ENCODE data around the gene BCO2.

BCO2 gene

DNA sequence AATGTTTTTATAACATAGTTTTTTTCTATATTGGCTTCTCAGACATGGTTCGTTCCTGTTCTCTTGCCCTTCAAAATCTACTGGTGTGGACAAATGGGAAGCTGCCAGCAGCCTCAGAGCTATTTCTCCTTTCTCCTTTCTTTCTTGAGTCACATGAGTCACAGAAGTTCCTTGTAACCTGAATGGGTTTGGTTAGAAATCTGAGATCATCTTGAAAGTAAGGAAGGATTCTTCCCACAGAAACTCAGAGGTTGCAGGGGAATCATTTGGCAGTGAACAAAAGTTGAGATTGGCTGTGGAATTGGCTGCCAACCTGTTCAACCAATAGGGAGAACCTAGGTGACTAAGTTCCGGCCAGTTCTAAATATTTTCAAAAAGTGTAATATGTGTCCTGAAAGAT lies 72.9 kb downstream of the BCO2 start:
- no peak for DNase-seq (ENCODE audit: low read depth in 2 of 2)

GRCh38 chr11:112249871-112250610 lies 74.7 kb downstream of the BCO2 start:
- DNase-seq (ENCODE audit: low read depth in 2 of 2), result no peak

DNA sequence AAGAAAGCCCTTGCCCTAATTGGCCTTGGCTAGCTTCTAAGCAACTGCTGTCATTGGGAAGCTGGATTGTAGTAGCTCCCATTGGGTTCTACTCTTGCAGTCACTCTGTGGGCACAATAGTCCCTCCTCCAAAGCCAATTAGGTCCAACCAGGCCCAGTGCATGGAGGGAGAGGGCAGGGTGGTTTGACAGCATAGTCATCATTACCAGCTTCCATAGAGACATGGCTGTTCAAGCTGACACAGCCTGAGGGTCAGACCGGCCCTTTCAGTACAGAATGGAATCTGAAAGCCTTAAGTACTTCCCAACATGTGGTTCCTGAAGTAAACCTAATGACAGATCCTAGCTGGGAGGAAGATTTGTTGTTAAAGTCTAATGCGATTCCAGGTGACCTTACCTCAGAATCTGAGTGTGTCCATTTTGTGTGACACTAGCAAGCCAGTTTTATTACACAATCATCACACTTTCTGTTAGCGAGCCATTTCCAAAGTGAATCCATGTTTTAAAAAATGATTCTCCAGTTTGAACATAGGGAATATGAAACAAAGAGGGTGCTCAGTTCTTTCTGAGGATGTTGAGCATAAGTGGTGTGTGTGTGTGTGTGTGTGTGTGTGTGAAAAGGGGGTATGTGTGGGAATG lies 78.4 kb downstream of the BCO2 start:
- no peak for DNase-seq (ENCODE audit: low read depth in 2 of 2)

DNA sequence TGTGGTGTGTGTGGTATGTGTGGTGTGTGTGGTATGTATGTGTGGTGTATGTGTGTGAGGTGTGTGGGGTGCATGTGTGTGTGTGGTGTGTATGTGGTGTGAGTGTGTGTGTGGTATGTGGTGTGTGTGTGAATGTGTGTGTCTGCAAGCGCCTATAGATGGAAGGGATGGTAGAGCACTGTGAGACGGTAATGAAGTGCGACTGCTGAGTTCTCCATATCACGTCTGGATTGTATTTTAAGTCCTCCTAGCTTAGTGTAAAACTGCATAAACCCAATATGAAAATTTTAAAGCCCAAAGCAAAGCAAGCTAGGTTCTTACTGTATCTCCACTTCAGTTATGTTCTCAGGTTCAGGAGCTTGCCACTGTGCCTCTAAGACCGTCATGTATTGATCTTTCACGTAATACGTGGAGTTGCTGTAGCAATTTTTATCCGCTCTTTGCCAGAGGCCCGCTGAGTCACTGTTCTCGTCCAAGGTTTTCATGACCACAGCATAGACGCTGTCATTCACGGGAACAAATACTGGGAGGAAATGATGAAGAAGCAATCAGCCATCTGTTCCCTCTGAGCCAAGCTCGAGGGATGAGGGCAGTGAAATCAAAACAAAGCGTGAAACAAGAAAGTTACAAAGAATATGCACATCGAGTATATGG lies 79.9 kb downstream of the BCO2 start:
- no peak for DNase-seq (ENCODE audit: low read depth in 2 of 2)

DNA sequence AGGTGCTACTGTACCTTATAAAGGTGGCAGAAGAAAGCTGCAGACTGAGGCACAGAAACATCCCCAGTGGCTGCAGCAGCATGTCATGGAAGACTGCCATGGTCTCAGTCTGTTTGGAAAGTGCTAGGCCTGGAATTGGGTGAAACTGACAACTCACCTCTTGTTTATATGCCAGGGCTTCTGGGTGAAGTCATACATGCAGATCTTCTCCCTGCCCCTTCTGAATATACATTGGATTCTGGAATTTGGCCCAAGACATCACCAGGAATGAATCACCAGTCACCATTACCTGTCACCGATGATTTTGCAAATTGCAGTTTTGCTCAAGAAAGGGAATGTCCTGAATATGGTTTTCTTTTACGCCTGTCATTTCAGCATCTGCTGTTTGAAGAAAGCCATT lies 85.2 kb downstream of the BCO2 start, which contains the start of gene PLET1:
PLET1 (minus strand) TSS at position 371 of the 400 bp plus-strand sequence; CDS start at position 100, 271 bp downstream.
- no peak for DNase-seq (ENCODE audit: low read depth in 2 of 2)

DNA sequence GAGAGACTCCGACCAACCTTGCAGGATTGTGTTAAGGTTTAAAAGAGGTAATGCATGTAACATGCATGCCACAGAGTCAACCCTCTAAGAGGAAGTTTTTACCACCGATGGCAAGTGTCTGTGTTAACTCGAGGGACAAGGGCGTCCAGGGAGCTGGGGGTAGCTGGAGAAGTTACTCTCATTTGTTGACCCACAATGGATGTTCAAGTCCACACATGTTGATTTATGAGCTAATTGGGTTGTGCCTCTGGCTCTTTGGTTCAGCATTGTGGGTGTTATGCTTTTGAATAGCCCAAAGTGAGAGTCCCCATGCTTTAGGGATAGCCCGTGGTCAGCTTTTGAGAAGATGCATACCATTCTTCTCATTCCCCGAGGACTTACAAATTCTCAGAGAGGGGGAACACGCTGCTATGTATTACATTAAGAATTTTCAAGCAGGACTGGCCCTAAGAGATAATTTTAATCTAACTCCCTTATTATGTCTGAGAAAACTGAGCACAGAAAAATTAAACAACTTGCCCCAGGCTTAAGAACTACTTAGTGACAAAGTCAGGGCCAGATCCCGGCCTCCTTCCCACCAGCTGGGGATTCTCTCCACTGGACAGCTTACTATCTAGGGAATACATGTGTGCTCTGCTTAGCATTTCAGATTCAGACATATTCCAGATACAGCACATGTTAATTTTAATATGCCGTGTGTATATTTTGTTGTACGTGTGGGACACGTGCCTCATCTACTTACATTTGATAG lies 90.5 kb downstream of the BCO2 start:
- no peak for DNase-seq (ENCODE audit: low read depth in 2 of 2)

DNA sequence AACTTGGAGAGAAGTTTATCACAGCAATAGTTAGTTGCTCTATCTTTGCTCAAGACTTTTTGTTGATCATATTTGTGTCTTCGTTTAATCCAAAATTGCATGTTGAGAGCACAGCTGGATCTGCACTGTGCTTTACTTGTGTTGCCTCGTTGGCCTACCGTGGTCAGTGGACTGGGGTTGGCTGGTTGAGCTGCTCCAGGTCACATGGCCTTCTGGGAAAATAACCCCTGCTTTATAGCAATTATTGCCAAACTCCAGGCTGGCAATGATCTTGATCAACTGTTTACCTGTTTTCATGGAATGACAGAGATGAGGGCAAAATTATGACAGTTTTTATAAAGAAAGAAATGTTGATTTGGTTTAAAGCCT lies 91.1 kb downstream of the BCO2 start:
- no peak for DNase-seq (ENCODE audit: low read depth in 2 of 2)

DNA sequence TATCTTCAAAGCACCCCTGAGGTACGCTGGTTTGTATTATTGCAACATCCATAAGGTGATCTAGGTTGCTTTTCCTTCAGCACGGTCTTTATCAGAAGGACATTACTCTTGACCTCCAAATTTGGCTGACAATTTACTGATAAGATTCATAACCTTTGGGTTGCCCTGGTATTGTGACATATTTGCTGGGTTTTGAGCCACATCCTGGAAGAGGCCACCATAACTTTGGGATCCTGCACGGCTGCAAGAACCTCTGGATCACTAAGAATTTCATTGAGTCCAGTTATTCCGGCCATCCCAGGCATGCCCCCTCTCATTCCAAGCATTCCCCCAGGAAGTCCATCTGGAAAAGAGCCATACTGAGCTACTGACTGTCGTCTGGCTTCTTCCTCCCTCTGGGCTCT lies 91.9 kb downstream of the BCO2 start:
- DNase-seq (ENCODE audit: low read depth in 2 of 2), result no peak

GRCh38 chr11:112268406-112268805 lies 93.1 kb downstream of the BCO2 start:
- no peak for DNase-seq (ENCODE audit: low read depth in 2 of 2)
